ENCODE results near the gene ORM1.
A peak's percentile ranks its signal among the peaks of the same experiment; 100 is the strongest.

Gene ORM1

GRCh38 chr9:114283551-114284111 lies 39.3 kb upstream of the ORM1 start:
- Mint-ChIP-seq H3K36me3 (ENCODE audit: low read depth) (no peaks in the 10 kb centered on the region), H3K9me3 (no peaks in the 10 kb centered on the region), H3K27me3 (no peaks in the 10 kb centered on the region), H3K4me3 (no peak overlapping the region), H3K4me1 (peaks cover 6% of the 10 kb centered on the region), H3K27ac (peak overlapping the region; percentile 33)
- ATAC-seq, result no peak
- no peak for DNase-seq

GRCh38 chr9:114284316-114285060 lies 38.4 kb upstream of the ORM1 start:
- no peak overlapping the region for H3K27ac Mint-ChIP-seq
- peaks cover 6% of the 10 kb centered on the region for H3K4me1 Mint-ChIP-seq
- H3K4me3 Mint-ChIP-seq, result no peak overlapping the region
- H3K27me3 Mint-ChIP-seq, result no peaks in the 10 kb centered on the region
- DNase-seq (no peak), ATAC-seq (no peak)
- H3K9me3 Mint-ChIP-seq, result no peaks in the 10 kb centered on the region
- H3K36me3 Mint-ChIP-seq (ENCODE audit: low read depth), result no peaks in the 10 kb centered on the region

- H3K4me3 Mint-ChIP-seq, result no peak overlapping the region
- no peak for DNase-seq
- H3K27ac Mint-ChIP-seq, result no peak overlapping the region
These were observed 37.6 kb upstream of the ORM1 start for GRCh38 chr9:114285166-114285867.

GRCh38 chr9:114286146-114286679 lies 36.7 kb upstream of the ORM1 start:
- Mint-ChIP-seq H3K36me3 (ENCODE audit: low read depth) (no peaks in the 10 kb centered on the region), H3K27me3 (peaks cover 2% of the 10 kb centered on the region), H3K4me3 (no peak overlapping the region), H3K9me3 (no peaks in the 10 kb centered on the region), H3K4me1 (peaks cover 6% of the 10 kb centered on the region), H3K27ac (no peak overlapping the region)
- ATAC-seq (no peak), DNase-seq (no peak)

More at GRCh38 chr9:114285166-114285867, 37.6 kb upstream of the ORM1 start:
- H3K36me3 Mint-ChIP-seq (ENCODE audit: low read depth), result no peaks in the 10 kb centered on the region
- H3K4me1 Mint-ChIP-seq, result peaks cover 6% of the 10 kb centered on the region
- no peaks in the 10 kb centered on the region for H3K9me3 Mint-ChIP-seq
- H3K27me3 Mint-ChIP-seq, result no peaks in the 10 kb centered on the region
- no peak for ATAC-seq

GRCh38 chr9:114287001-114287762 lies 35.7 kb upstream of the ORM1 start:
- Mint-ChIP-seq H3K27ac (no peak overlapping the region), H3K36me3 (ENCODE audit: low read depth) (no peaks in the 10 kb centered on the region), H3K9me3 (no peaks in the 10 kb centered on the region), H3K27me3 (peaks cover 4% of the 10 kb centered on the region), H3K4me1 (peaks cover 6% of the 10 kb centered on the region), H3K4me3 (no peak overlapping the region)
- ATAC-seq (no peak), DNase-seq (no peak)

- DNase-seq, result no peak
- H3K36me3 Mint-ChIP-seq (ENCODE audit: low read depth), result no peaks in the 10 kb centered on the region
These were observed 35.1 kb upstream of the ORM1 start for GRCh38 chr9:114287763-114288192.

GRCh38 chr9:114288193-114289091 lies 34.5 kb upstream of the ORM1 start:
- no peak overlapping the region for H3K27ac Mint-ChIP-seq
- H3K9me3 Mint-ChIP-seq, result no peaks in the 10 kb centered on the region
- ATAC-seq, result no peak
- no peak for DNase-seq
- no peak overlapping the region for H3K4me3 Mint-ChIP-seq
- no peaks in the 10 kb centered on the region for H3K4me1 Mint-ChIP-seq
- peaks cover 4% of the 10 kb centered on the region for H3K27me3 Mint-ChIP-seq
- no peaks in the 10 kb centered on the region for H3K36me3 Mint-ChIP-seq (ENCODE audit: low read depth)

More at GRCh38 chr9:114287763-114288192, 35.1 kb upstream of the ORM1 start:
- no peak for ATAC-seq
- Mint-ChIP-seq H3K27ac (no peak overlapping the region), H3K4me1 (peaks cover 3% of the 10 kb centered on the region), H3K4me3 (no peak overlapping the region), H3K9me3 (no peaks in the 10 kb centered on the region), H3K27me3 (peaks cover 4% of the 10 kb centered on the region)

- no peaks in the 10 kb centered on the region for H3K9me3 Mint-ChIP-seq
These were observed 33.8 kb upstream of the ORM1 start for GRCh38 chr9:114289106-114289505.

GRCh38 chr9:114289571-114290481 lies 33.1 kb upstream of the ORM1 start:
- DNase-seq (no peak), ATAC-seq (no peak)
- Mint-ChIP-seq H3K4me1 (no peaks in the 10 kb centered on the region), H3K36me3 (ENCODE audit: low read depth) (no peaks in the 10 kb centered on the region), H3K27me3 (peaks cover 4% of the 10 kb centered on the region), H3K4me3 (no peak overlapping the region), H3K27ac (no peak overlapping the region), H3K9me3 (peaks cover 6% of the 10 kb centered on the region)

More at GRCh38 chr9:114289106-114289505, 33.8 kb upstream of the ORM1 start:
- no peak overlapping the region for H3K27ac Mint-ChIP-seq
- no peak for ATAC-seq
- no peaks in the 10 kb centered on the region for H3K36me3 Mint-ChIP-seq (ENCODE audit: low read depth)
- H3K4me1 Mint-ChIP-seq, result no peaks in the 10 kb centered on the region
- DNase-seq, result no peak
- H3K4me3 Mint-ChIP-seq, result no peak overlapping the region
- peaks cover 4% of the 10 kb centered on the region for H3K27me3 Mint-ChIP-seq

GRCh38 chr9:114290561-114290986 lies 32.3 kb upstream of the ORM1 start:
- Mint-ChIP-seq H3K4me3 (no peak overlapping the region), H3K4me1 (no peaks in the 10 kb centered on the region), H3K27ac (no peak overlapping the region), H3K9me3 (peaks cover 13% of the 10 kb centered on the region), H3K27me3 (peaks cover 4% of the 10 kb centered on the region), H3K36me3 (ENCODE audit: low read depth) (peaks cover 5% of the 10 kb centered on the region)
- ATAC-seq (peak; percentile 20), DNase-seq (no peak)

GRCh38 chr9:114291064-114291474 lies 31.8 kb upstream of the ORM1 start:
- peaks cover 4% of the 10 kb centered on the region for H3K27me3 Mint-ChIP-seq
- H3K36me3 Mint-ChIP-seq (ENCODE audit: low read depth), result peaks cover 5% of the 10 kb centered on the region
- peaks cover 17% of the 10 kb centered on the region for H3K9me3 Mint-ChIP-seq
- no peaks in the 10 kb centered on the region for H3K4me1 Mint-ChIP-seq
- peak; percentile 37 for ATAC-seq
- DNase-seq, result peak; percentile 76
- H3K4me3 Mint-ChIP-seq, result no peak overlapping the region
- H3K27ac Mint-ChIP-seq, result peak overlapping the region; percentile 28

GRCh38 chr9:114291886-114292590 lies 30.9 kb upstream of the ORM1 start:
- Mint-ChIP-seq H3K36me3 (ENCODE audit: low read depth) (peaks cover 5% of the 10 kb centered on the region), H3K4me3 (no peak overlapping the region), H3K4me1 (no peaks in the 10 kb centered on the region), H3K27me3 (peaks cover 4% of the 10 kb centered on the region), H3K9me3 (peaks cover 18% of the 10 kb centered on the region), H3K27ac (no peak overlapping the region)
- no peak for DNase-seq
- ATAC-seq, result no peak

Measured in activated naive CD8-positive, alpha-beta T cell treated with anti-CD3 and anti-CD28 coated beads, Interleukin-2, amount 50 U/mL, for 24 hours (primary cell).